Right atrium auricular region (tissue), 2 donors: ENCODE data around the gene PLPP4. TPM values are rescaled to one million over a fixed set of nuclear protein-coding genes. Genes with fewer than 3 reads are reported as not detected.

Experiments used
- DNase-seq: peaks from one replicate; pipeline ENCODE4 v3.0.0-alpha.2; 2019; ENCODE audit warnings: low spot score
- H3K27ac ChIP-seq, 2 donors: fragments of 200-600 bp; sonication (generic); 1 replicate in 1 of 2; 2 replicates in 1 of 2; pipeline ENCODE4 v1.5.1; 2016 to 2019
- H3K27me3 ChIP-seq, 2 donors: fragments of 200-600 bp; sonication (generic); one replicate each; pipeline versions ENCODE4 v1.5.1 to v1.6.0; 2017 to 2019
- H3K36me3 ChIP-seq: fragments of 200-600 bp; sonication (generic); one replicate; pipeline ENCODE4 v1.5.1; 2016
- H3K4me1 ChIP-seq, 2 donors: fragments of 200-600 bp; sonication (generic); one replicate each; pipeline versions ENCODE4 v1.5.1 to v1.6.0; 2017 to 2019
- H3K4me3 ChIP-seq, 2 donors: fragments of 200-600 bp; sonication (generic); 1 replicate in 1 of 2; 2 replicates in 1 of 2; pipeline ENCODE4 v1.5.1; 2017 to 2019; ENCODE audit warnings: mild to moderate bottlenecking in 1 of 2, moderate library complexity in 1 of 2
- H3K9me3 ChIP-seq, 2 donors: fragments of 200-600 bp; sonication (generic); one replicate each; pipeline ENCODE4 v1.5.1; 2019
- CTCF ChIP-seq, 2 donors: fragments of 200-600 bp; sonication (generic); IDR thresholded peaks; one replicate each; pipeline ENCODE4 v1.5.1; 2019; ENCODE audit warnings: antibody characterized with exemption in 2 of 2
- total RNA-seq, 2 donors: library from RNA; depleted of rRNA; stranded (reverse); fragments of >200 nt; gene quantifications; one replicate each; pipeline ENCODE4 v1.1.0, GENCODE V29; 2016

PLPP4 gene
- total RNA-seq, 2 donors from 2014 or later, result not detected

GRCh38 chr10:120612756-120613155 is 155.7 kb downstream of the PLPP4 start:
- Histone ChIP-seq H3K27me3 (no peaks in the 10 kb centered on the region), H3K4me1 (no peaks in the 10 kb centered on the region), H3K27ac (no peak overlapping the region), H3K36me3 (no peaks in the 10 kb centered on the region), H3K9me3 (peaks cover 5 to 28% of the 10 kb centered on the region in 2 donors), H3K4me3 (no peak overlapping the region)
- no peak for TF ChIP-seq CTCF (IDR thresholded peaks at IDR 0.05)
- DNase-seq, result no peak

- no peak for TF ChIP-seq CTCF (IDR thresholded peaks at IDR 0.05)
- H3K4me3 ChIP-seq, result no peak overlapping the region
- peaks cover 5 to 28% of the 10 kb centered on the region in 2 donors for H3K9me3 ChIP-seq
- no peak for DNase-seq
- no peak overlapping the region for H3K27ac ChIP-seq
- no peaks in the 10 kb centered on the region for H3K27me3 ChIP-seq
- no peaks in the 10 kb centered on the region for H3K4me1 ChIP-seq
- H3K36me3 ChIP-seq, result no peaks in the 10 kb centered on the region
Observed at GRCh38 chr10:120613180-120613579, 156.2 kb downstream of the PLPP4 start.

GRCh38 chr10:120614680-120615079 is 157.7 kb downstream of the PLPP4 start:
- DNase-seq, result no peak
- no peak for TF ChIP-seq CTCF (IDR thresholded peaks at IDR 0.05)
- H3K27me3 ChIP-seq, result no peaks in the 10 kb centered on the region
- no peak overlapping the region for H3K27ac ChIP-seq
- no peaks in the 10 kb centered on the region for H3K36me3 ChIP-seq
- no peak overlapping the region for H3K4me3 ChIP-seq
- no peaks in the 10 kb centered on the region for H3K4me1 ChIP-seq
- peaks cover 5 to 28% of the 10 kb centered on the region in 2 donors for H3K9me3 ChIP-seq

- no peak for TF ChIP-seq CTCF (IDR thresholded peaks at IDR 0.05)
Observed at GRCh38 chr10:120616311-120616911, 159.4 kb downstream of the PLPP4 start.

GRCh38 chr10:120628197-120628596 is 171.2 kb downstream of the PLPP4 start:
- Histone ChIP-seq H3K36me3 (no peaks in the 10 kb centered on the region), H3K27me3 (no peaks in the 10 kb centered on the region), H3K4me1 (no peaks in the 10 kb centered on the region), H3K9me3 (peaks cover 0 to 13% of the 10 kb centered on the region in 2 donors), H3K4me3 (no peak overlapping the region), H3K27ac (no peak overlapping the region)
- no peak for TF ChIP-seq CTCF (IDR thresholded peaks at IDR 0.05)
- no peak for DNase-seq

More at GRCh38 chr10:120616311-120616911, 159.4 kb downstream of the PLPP4 start:
- Histone ChIP-seq H3K9me3 (peaks cover 5 to 28% of the 10 kb centered on the region in 2 donors), H3K27me3 (no peaks in the 10 kb centered on the region), H3K36me3 (no peaks in the 10 kb centered on the region), H3K4me3 (no peak overlapping the region), H3K4me1 (no peaks in the 10 kb centered on the region), H3K27ac (no peak overlapping the region)
- DNase-seq, result no peak

GRCh38 chr10:120630266-120630665 is 173.2 kb downstream of the PLPP4 start:
- H3K27me3 ChIP-seq, result no peaks in the 10 kb centered on the region
- H3K36me3 ChIP-seq, result no peaks in the 10 kb centered on the region
- TF ChIP-seq CTCF (IDR thresholded peaks at IDR 0.05), result no peak
- no peaks in the 10 kb centered on the region for H3K4me1 ChIP-seq
- DNase-seq, result no peak
- H3K4me3 ChIP-seq, result no peak overlapping the region
- peaks cover 0 to 13% of the 10 kb centered on the region in 2 donors for H3K9me3 ChIP-seq
- H3K27ac ChIP-seq, result no peak overlapping the region
